Endothelial cell (in vitro differentiated cells): ENCODE measurements around the gene ACTR3. TPM values are rescaled to one million over a fixed set of nuclear protein-coding genes. Genes with fewer than 3 reads are reported as not detected.

Source experiments
- DNase-seq: peaks from one replicate; pipeline ENCODE4 v3.0.0; 2021; ENCODE audit warnings: low spot score
- H3K27ac Mint-ChIP-seq: one replicate; pipeline ENCODE4 v1.8.0; 2021; ENCODE audit warnings: mixed read lengths, inconsistent platforms; ENCODE audit not compliant: unreplicated experiment
- H3K27me3 Mint-ChIP-seq: one replicate; pipeline ENCODE4 v1.8.0; 2021; ENCODE audit warnings: mild to moderate bottlenecking, moderate library complexity, mixed read lengths, inconsistent platforms; ENCODE audit not compliant: unreplicated experiment
- H3K36me3 Mint-ChIP-seq: one replicate; pipeline ENCODE4 v1.8.0; 2021; ENCODE audit warnings: mild to moderate bottlenecking, low read depth, mixed read lengths, inconsistent platforms; ENCODE audit not compliant: unreplicated experiment
- H3K4me1 Mint-ChIP-seq: one replicate; pipeline ENCODE4 v1.8.0; 2021; ENCODE audit warnings: mild to moderate bottlenecking, mixed read lengths, inconsistent platforms; ENCODE audit not compliant: unreplicated experiment
- H3K4me3 Mint-ChIP-seq: one replicate; pipeline ENCODE4 v1.8.0; 2021; ENCODE audit warnings: mild to moderate bottlenecking, mixed read lengths, inconsistent platforms; ENCODE audit not compliant: unreplicated experiment
- H3K9me3 Mint-ChIP-seq: one replicate; pipeline ENCODE4 v1.8.0; 2021; ENCODE audit warnings: mixed read lengths, inconsistent platforms; ENCODE audit not compliant: unreplicated experiment
- total RNA-seq: library from RNA; stranded (reverse); fragmentation: NEBNext Ultra II Directional; extraction: Animal tissue kit (Norgen Biotek cat#: 25700); gene quantifications from one replicate; pipeline ENCODE4 v1.2.1, GENCODE V29; 2021; ENCODE audit not compliant: unreplicated experiment
- TF ChIP-seq, protein P1 (sequence below): fragments of 200-600 bp; sonication (generic); IDR thresholded peaks from one replicate; pipeline ENCODE4 v1.5.0; 2021; ENCODE audit warnings: antibody characterized with exemption; ENCODE audit not compliant: unreplicated experiment

The ACTR3 gene
- total RNA-seq, 1 donor from 2014 or later, result 284 TPM

DNA sequence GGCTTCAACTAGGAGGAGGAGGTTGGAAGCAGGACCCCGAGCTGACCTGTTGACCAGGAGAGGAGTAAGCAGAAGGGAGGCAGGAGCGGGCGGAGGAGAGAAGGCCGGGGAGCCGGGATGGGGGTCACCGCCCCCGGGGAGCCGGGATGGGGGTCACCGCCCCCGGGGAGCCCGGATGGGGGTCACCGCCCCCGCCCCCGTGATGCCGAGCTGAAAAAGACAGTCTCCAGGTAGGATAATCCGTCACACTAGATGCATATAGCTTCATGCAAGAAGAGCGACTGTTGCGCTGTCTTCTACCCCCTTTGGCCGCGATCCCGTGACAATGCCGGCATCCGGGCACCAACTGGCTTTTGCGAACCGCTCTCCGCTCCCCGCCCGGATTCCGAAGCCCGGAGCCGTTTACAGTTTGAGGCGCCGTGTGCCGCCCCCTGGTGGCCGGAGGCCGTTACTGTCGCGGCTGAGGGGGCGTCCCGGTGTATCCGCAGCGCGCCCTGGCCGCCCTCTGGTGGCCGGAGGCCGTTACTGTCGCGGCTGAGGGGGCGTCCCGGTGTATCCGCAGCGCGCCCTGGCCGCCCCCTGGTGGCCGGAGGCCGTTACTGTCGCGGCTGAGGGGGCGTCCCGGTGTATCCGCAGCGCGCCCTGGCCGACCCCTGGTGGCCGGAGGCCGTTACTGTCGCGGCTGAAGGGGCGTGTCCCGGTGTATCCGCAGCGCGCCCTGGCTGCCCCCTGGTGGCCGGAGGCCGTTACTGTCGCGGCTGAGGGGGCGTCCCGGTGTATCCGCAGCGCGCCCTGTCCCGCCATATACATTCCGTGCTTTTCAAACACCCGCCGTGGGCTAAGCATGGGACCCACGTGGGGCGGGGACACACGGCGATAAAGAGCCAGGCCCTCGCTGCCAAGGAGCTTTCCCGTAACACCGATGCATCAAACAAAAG lies 89.6 kb downstream of the ACTR3 start:
- H3K27ac Mint-ChIP-seq, result no peak overlapping the region
- DNase-seq, result peak; percentile 26
- H3K4me3 Mint-ChIP-seq, result no peak overlapping the region
- TF ChIP-seq, protein P1, sequence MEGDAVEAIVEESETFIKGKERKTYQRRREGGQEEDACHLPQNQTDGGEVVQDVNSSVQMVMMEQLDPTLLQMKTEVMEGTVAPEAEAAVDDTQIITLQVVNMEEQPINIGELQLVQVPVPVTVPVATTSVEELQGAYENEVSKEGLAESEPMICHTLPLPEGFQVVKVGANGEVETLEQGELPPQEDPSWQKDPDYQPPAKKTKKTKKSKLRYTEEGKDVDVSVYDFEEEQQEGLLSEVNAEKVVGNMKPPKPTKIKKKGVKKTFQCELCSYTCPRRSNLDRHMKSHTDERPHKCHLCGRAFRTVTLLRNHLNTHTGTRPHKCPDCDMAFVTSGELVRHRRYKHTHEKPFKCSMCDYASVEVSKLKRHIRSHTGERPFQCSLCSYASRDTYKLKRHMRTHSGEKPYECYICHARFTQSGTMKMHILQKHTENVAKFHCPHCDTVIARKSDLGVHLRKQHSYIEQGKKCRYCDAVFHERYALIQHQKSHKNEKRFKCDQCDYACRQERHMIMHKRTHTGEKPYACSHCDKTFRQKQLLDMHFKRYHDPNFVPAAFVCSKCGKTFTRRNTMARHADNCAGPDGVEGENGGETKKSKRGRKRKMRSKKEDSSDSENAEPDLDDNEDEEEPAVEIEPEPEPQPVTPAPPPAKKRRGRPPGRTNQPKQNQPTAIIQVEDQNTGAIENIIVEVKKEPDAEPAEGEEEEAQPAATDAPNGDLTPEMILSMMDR, result peak; percentile 95
- peaks cover 14% of the 10 kb centered on the region for H3K4me1 Mint-ChIP-seq
- H3K36me3 Mint-ChIP-seq, result peaks cover 59% of the 10 kb centered on the region
- peaks cover 28% of the 10 kb centered on the region for H3K27me3 Mint-ChIP-seq
- H3K9me3 Mint-ChIP-seq, result peaks cover 10% of the 10 kb centered on the region

DNA sequence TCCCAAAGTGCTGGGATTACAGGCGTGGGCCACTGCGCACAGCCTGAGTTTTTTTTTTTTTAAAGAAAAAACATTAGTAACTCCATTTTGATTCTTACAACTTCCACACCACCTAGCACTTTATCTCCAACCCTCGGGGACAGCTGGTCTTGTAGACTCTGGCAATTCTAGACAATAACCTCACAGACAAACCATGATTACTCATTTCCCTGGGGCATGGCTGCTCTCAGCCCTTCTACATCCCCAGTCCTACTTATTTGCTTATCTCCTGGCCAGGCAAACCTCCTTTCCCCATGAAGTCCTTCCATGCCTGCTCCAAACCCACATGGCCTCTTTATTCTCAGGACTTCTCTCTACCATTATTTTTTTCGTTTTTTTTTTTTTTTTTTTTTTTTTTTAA lies 91.1 kb downstream of the ACTR3 start:
- TF ChIP-seq, protein P1, result no peak
- H3K27ac Mint-ChIP-seq, result no peak overlapping the region
- H3K27me3 Mint-ChIP-seq, result peaks cover 19% of the 10 kb centered on the region
- H3K4me1 Mint-ChIP-seq, result peaks cover 10% of the 10 kb centered on the region
- peaks cover 46% of the 10 kb centered on the region for H3K36me3 Mint-ChIP-seq
- no peak for DNase-seq
- H3K4me3 Mint-ChIP-seq, result no peak overlapping the region
- peaks cover 10% of the 10 kb centered on the region for H3K9me3 Mint-ChIP-seq

DNA sequence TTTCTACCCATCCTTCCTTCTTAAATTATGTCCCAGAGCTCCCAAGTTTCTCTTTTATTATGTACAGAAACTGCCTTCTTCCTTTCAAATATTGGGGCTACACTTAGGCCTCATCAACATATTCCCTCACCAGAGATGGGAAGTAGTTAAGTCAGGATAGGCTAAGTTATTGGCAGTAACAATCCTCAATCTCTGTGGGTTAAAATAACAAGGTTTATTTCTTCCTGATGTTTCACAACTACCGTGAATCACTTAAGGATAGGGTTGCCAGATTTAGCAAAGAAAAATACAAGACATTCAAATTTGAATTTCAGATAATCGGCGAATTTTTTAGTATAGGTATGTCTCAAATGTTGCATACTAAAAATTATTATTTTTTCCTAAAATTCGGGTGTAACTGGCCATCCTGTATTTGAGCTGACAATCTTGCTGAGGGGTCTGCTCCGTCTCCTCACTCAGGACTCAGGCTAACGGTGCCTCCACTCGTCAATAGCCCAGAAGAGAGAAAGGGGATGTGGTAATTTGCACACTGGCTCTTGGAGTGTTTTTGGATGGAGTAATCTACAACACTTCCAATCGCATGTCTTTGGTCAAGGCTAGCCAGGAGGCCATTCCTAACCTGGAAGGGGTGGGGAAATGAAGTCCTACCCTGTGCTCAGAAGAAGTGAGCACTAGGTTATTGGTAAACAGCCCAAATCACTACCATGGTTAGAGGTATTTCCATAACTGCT lies 91.7 kb downstream of the ACTR3 start:
- Mint-ChIP-seq H3K27ac (no peak overlapping the region), H3K4me3 (no peak overlapping the region), H3K4me1 (peaks cover 7% of the 10 kb centered on the region), H3K27me3 (peaks cover 18% of the 10 kb centered on the region), H3K36me3 (peaks cover 42% of the 10 kb centered on the region), H3K9me3 (peaks cover 10% of the 10 kb centered on the region)
- no peak for DNase-seq
- TF ChIP-seq, protein P1, result no peak

DNA sequence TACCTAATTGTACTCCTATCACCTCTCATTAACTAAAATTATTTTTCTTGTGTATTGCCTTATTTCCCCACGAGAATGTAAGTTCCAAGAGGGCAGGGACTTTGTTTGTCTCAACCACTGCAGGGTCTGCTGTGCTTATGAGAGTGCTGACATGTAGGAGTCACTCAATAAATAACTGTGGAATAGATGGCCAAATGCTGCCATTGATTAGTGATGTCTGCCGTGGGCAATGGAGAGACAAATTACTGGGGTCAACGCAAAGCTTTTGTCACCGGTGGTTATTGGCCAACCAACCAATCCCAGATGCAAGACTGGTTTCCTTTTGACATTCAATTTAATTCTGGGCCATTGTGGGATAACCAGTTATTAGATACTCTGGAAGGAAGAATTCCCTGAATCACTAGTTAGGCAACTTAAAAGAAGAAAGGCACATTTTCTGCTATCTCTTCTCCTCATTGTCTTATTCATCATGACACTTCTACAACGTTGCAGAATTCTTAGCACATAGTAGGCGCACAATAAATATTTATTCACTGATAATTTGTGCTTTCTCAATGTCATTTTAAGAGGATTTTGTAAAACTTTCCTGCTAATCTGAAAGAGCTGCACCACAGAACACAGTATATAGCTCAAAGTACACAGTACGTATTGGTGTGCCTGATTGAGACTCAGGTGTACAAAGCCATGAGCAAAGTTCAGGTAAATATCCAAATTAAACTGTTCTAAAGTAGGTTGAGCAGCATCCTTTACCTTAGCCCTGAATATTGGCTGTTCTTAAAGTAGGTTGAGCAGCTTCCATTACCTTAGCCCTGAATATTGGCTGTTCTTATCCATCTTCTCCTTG lies 95.9 kb downstream of the ACTR3 start:
- H3K27me3 Mint-ChIP-seq, result peaks cover 4% of the 10 kb centered on the region
- TF ChIP-seq, protein P1, result no peak
- H3K4me1 Mint-ChIP-seq, result no peaks in the 10 kb centered on the region
- H3K27ac Mint-ChIP-seq, result no peak overlapping the region
- H3K9me3 Mint-ChIP-seq, result peaks cover 4% of the 10 kb centered on the region
- peaks cover 26% of the 10 kb centered on the region for H3K36me3 Mint-ChIP-seq
- no peak overlapping the region for H3K4me3 Mint-ChIP-seq
- DNase-seq, result no peak
